ENCODE data around the gene MAP3K14. TPM values are rescaled to one million over a fixed set of nuclear protein-coding genes. Genes with fewer than 3 reads are reported as not detected.

Gene MAP3K14
- total and polyA plus RNA-seq, 10 of the 15 experiments (the other 5 are each of a cell fraction or from before 2014, with no cell fraction given): 2.1 to 33.3 (median 19.7) TPM

DNA sequence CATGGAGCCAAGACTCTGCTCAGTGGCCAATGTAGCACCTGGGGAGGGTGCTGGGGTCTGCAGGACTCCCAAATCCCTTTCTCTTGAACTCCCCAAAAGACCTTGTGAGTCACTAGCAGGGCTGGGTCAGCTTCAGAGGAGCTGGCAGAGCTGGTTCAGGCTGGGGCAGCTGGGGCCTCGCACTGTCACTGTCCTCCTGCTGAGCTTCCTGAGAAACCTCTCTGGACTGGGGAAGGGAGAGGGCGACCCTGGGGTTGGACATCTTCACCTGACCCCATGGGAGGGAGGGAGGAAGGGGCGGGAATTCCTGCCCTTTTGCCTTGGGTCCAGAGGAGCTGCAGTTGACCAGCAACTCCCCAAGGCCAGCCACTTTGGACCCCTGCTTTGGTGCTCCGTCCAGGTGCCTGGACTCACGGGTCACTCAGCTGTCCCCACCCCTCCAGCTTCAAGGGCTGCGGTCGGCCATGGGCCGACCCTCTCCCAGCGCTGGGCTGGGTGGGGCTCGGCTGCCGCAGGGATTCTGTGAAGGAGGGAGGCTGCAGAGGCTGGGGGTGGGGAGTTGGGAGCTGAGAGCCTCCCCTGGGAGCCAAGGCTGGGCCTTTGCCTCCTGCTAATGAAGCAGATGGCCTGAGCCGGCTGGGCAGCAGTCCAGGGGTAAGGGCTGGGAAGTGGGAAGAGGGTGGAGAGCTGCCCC, 85.9 kb downstream of the MAP3K14 start:
- H3K36me3 ChIP-seq (ENCODE audit: control insufficient read depth in 2 of 2, insufficient read depth in 2 of 2, low read length in 1 of 2): peaks cover 11 to 18% of the 10 kb centered on the region in 2 experiments
- no TSS peak for BruUV-seq (replicated peaks)
- H3K4me2 ChIP-seq (ENCODE audit: control insufficient read depth, insufficient read depth): no peak overlapping the region
- DNase-seq (ENCODE audit: low read depth, low spot score): no peak
- H3K79me2 ChIP-seq (ENCODE audit: control insufficient read depth, insufficient read depth, low read length): peaks cover 53% of the 10 kb centered on the region
- no peaks in the 10 kb centered on the region; the same call in 1 of the 2 replicates for H4K20me1 ChIP-seq (ENCODE audit: control insufficient read depth, insufficient read depth)
- no peak overlapping the region for H3K4me3 ChIP-seq
- no peak overlapping the region for H3K9ac ChIP-seq (ENCODE audit: control insufficient read depth, insufficient read depth, low read length)
- no peaks in the 10 kb centered on the region for H3K27me3 ChIP-seq (replicated peaks in 1 of 2; ENCODE audit: control insufficient read depth in 2 of 2, insufficient read depth in 2 of 2, low read length in 1 of 2)
- RAD21 ChIA-PET (ENCODE audit: unreplicated experiment): interaction anchor here (0.8 to 10.1 kb wide), 7 partner anchors 10 to 154 kb away, joined by 3 to 225 read pairs (median 3); partner anchors contain the start of genes ACBD4, FMNL1 and MAP3K14
- peaks cover 46% of the 10 kb centered on the region for H3K4me1 ChIP-seq (ENCODE audit: control insufficient read depth, insufficient read depth, low read length)
- 76% methylated on average over 12 of the region's 12 CpGs for WGBS (ENCODE audit: insufficient coverage, insufficient replicate concordance, low lambda C conversion rate, missing lambda C conversion rate)
- POLR2A ChIA-PET: interaction anchor here (0.5 to 5.4 kb wide), 7 partner anchors 10 to 262 kb away, joined by 3 to 53 read pairs (median 7); partner anchors contain the start of genes FMNL1 and HEXIM2
- H3K9me3 ChIP-seq (replicated peaks; ENCODE audit: control insufficient read depth, insufficient read depth, low read length): no peaks in the 10 kb centered on the region
- SMC1A ChIA-PET (ENCODE audit: uncharacterized antibody, unreplicated experiment): interaction anchor here (1.0 to 11.4 kb wide), 7 partner anchors 8 to 158 kb away, joined by 3 to 201 read pairs (median 5); no protein-coding TSS in a partner anchor
- in situ Hi-C loops (cut with MboI) (no loop called here), intact Hi-C loops (cut with micrococcal nuclease; ENCODE audit: unreplicated experiment) (no loop called here)
- CTCF ChIA-PET: interaction anchor here (1.0 to 12.8 kb wide), 11 partner anchors 11 to 182 kb away, joined by 3 to 429 read pairs (median 4); partner anchors contain the start of genes ACBD4 and FMNL1
- no peak overlapping the region for H2AFZ ChIP-seq (ENCODE audit: control insufficient read depth, low read depth, low read length)
- no peak for ATAC-seq
- peak overlapping the region; percentile 46; the same call in 1 of the 2 replicates for H3K27ac ChIP-seq (ENCODE audit: control insufficient read depth, insufficient read depth)
- FAIRE-seq: no peak
- TF ChIP-seq HDGF (IDR thresholded peaks at IDR 0.05) (no peak), ZNF384 (IDR thresholded peaks at IDR 0.05; ENCODE audit: borderline replicate concordance, low read depth, low read length) (no peak), ZNF24 (IDR thresholded peaks at IDR 0.05) (no peak), YBX1 (IDR thresholded peaks at IDR 0.05) (no peak), MAX (IDR thresholded peaks at IDR 0.05; ENCODE audit: low read depth, low read length) (no peak), ZNF217 (IDR thresholded peaks at IDR 0.05) (no peak), RAD21 (IDR thresholded peaks at IDR 0.05; ENCODE audit: insufficient read depth, low read depth, low read length) (no peak), NFYA (IDR thresholded peaks at IDR 0.05; ENCODE audit: borderline replicate concordance, low read depth, low read length) (no peak), DPF2 (IDR thresholded peaks at IDR 0.05) (no peak), EGR1 (IDR thresholded peaks at IDR 0.05; ENCODE audit: borderline replicate concordance in 1 of 2, low read depth in 2 of 2, low read length in 2 of 2) (no peak), CEBPZ (IDR thresholded peaks at IDR 0.05; ENCODE audit: low read depth, low read length) (no peak), WRNIP1 (IDR thresholded peaks at IDR 0.05; ENCODE audit: borderline replicate concordance, low read depth, low read length) (no peak), ASH2L (IDR thresholded peaks at IDR 0.05; ENCODE audit: borderline replicate concordance, low read depth) (no peak), FOXM1 (IDR thresholded peaks at IDR 0.05; ENCODE audit: low read depth, low read length) (no peak)
- TF ChIP-seq, protein P1, sequence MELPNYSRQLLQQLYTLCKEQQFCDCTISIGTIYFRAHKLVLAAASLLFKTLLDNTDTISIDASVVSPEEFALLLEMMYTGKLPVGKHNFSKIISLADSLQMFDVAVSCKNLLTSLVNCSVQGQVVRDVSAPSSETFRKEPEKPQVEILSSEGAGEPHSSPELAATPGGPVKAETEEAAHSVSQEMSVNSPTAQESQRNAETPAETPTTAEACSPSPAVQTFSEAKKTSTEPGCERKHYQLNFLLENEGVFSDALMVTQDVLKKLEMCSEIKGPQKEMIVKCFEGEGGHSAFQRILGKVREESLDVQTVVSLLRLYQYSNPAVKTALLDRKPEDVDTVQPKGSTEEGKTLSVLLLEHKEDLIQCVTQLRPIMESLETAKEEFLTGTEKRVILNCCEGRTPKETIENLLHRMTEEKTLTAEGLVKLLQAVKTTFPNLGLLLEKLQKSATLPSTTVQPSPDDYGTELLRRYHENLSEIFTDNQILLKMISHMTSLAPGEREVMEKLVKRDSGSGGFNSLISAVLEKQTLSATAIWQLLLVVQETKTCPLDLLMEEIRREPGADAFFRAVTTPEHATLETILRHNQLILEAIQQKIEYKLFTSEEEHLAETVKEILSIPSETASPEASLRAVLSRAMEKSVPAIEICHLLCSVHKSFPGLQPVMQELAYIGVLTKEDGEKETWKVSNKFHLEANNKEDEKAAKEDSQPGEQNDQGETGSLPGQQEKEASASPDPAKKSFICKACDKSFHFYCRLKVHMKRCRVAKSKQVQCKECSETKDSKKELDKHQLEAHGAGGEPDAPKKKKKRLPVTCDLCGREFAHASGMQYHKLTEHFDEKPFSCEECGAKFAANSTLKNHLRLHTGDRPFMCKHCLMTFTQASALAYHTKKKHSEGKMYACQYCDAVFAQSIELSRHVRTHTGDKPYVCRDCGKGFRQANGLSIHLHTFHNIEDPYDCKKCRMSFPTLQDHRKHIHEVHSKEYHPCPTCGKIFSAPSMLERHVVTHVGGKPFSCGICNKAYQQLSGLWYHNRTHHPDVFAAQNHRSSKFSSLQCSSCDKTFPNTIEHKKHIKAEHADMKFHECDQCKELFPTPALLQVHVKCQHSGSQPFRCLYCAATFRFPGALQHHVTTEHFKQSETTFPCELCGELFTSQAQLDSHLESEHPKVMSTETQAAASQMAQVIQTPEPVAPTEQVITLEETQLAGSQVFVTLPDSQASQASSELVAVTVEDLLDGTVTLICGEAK (IDR thresholded peaks at IDR 0.05; ENCODE audit: borderline replicate concordance): no peak

Data from GM12878 (cell line).